ENCODE measurements around the gene SEMA3F. TPM values are rescaled to one million over a fixed set of nuclear protein-coding genes. Genes with fewer than 3 reads are reported as not detected.

SEMA3F gene

DNA sequence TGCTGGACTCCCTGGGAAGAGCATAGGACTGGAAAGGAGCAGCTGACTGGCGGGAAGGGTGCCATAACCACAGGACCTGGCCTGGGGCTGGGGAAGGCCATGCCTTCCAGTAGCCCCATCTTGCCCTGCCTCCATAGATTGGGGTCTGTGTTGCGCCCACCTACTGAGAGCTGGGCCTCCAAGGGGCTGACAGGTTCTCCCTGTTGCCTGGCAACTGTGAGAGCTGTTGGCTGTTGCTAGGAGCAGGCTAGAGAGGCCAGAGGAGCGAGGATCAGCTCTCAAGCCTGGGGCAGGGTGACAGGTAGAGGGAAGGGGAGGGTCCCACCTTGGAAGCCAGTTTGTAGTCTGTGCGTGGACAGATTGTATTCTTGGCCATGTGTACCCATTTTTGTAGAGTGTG lies 78.1 kb downstream of the SEMA3F start:
- Histone ChIP-seq H3K4me1 (ENCODE audit: control insufficient read depth, insufficient read depth, low read length) (peaks cover 9% of the 10 kb centered on the region), H3K36me3 (ENCODE audit: insufficient read depth, low read length) (no peaks in the 10 kb centered on the region), H3K9me3 (replicated peaks; ENCODE audit: low read length) (no peaks in the 10 kb centered on the region), H3K9ac (ENCODE audit: low read depth, low read length) (no peak overlapping the region), H3K4me2 (ENCODE audit: low read length) (no peak overlapping the region), H3K27me3 (ENCODE audit: control insufficient read depth, insufficient read depth, low read length) (no peaks in the 10 kb centered on the region), H3K4me3 (ENCODE audit: low read length) (no peak overlapping the region)

DNA sequence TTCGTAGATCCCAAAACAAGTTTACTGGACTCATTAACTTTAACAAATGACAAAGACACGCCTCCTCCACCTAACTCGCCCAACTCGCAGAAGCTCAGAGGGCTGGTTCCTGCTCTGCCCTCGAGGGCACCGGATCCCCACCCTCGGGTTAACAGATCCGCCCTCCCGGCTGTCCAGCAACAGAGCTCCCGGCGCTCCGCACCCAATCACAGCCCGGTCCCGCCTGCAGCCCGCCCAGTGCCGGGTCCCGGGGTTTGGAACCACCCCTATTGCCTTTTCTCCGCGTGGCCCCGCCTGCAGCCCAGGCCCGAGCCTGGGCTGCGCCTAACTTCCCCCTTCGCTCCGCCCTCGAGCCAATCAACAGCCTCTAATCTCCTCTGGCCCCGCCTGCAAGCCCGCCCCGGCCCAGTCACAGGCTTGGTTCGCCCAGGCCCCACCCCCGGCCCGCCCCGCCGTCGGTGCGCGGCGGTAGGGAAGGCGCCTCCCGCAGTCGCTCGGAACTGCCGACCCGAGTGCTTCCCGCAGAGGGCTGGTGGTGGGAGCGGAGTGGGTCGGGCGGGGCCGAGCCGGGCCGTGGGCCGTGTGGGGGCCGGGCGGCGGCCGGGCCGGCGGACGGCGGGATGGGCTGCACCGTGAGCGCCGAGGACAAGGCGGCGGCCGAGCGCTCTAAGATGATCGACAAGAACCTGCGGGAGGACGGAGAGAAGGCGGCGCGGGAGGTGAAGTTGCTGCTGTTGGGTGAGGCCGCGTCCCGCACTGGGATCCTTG lies 80.8 kb downstream of the SEMA3F start, which contains the start of gene GNAI2:
Gene GNAI2, plus strand, starts transcription at position 489 of the 768 bp plus-strand sequence. Its CDS starts 132 bp downstream, at position 621.
- peaks cover 12% of the 10 kb centered on the region for H3K36me3 ChIP-seq (ENCODE audit: insufficient read depth, low read length)
- H3K4me2 ChIP-seq (ENCODE audit: low read length) = peak within 1 kb of the TSS; percentile 98
- no peaks in the 10 kb centered on the region for H3K27me3 ChIP-seq (ENCODE audit: control insufficient read depth, insufficient read depth, low read length)
- peaks cover 18% of the 10 kb centered on the region for H3K4me1 ChIP-seq (ENCODE audit: control insufficient read depth, insufficient read depth, low read length)
- H3K9me3 ChIP-seq (replicated peaks; ENCODE audit: low read length) = no peaks in the 10 kb centered on the region
- peak within 1 kb of the TSS; percentile 82 for H3K4me3 ChIP-seq (ENCODE audit: low read length)
- H3K9ac ChIP-seq (ENCODE audit: low read depth, low read length) = peak within 1 kb of the TSS; percentile 92

DNA sequence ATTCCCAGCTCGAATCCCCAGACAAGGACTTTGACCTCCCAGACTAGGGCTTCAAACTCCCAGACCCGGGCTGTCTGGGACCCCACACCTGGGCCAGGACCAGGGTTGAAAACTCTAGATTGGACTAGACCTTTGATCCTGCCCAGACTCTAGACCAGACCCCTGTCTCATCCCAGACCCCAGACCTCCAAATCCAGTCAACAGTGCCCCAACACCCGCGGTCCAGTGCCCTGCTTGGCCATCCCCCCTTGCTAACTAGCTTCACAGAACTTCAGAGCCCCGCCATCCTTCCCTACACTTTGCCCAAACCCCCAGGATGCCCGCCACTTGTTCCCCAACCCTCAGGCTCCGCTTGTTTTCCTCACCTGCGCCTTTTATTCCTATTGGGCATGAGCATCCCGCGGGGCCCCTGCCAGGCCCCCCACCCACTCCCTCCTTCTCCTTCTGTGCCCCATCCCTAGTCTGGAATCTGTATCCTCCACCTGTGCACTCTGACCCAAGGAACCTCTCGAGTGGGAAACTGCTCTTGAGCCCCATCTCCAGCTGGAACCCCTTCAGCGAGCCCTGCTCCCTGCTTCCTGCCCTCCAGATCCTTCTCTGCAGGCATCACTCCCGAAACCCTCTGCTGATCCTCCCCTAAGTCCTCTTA lies 81.5 kb downstream of the SEMA3F start:
- Histone ChIP-seq H3K4me2 (ENCODE audit: low read length) (peak overlapping the region; percentile 98), H3K27me3 (ENCODE audit: control insufficient read depth, insufficient read depth, low read length) (no peaks in the 10 kb centered on the region), H3K4me3 (ENCODE audit: low read length) (peak overlapping the region; percentile 82), H3K9me3 (replicated peaks; ENCODE audit: low read length) (no peaks in the 10 kb centered on the region), H3K4me1 (ENCODE audit: control insufficient read depth, insufficient read depth, low read length) (peaks cover 23% of the 10 kb centered on the region), H3K9ac (ENCODE audit: low read depth, low read length) (peak overlapping the region; percentile 92), H3K36me3 (ENCODE audit: insufficient read depth, low read length) (peaks cover 12% of the 10 kb centered on the region)

DNA sequence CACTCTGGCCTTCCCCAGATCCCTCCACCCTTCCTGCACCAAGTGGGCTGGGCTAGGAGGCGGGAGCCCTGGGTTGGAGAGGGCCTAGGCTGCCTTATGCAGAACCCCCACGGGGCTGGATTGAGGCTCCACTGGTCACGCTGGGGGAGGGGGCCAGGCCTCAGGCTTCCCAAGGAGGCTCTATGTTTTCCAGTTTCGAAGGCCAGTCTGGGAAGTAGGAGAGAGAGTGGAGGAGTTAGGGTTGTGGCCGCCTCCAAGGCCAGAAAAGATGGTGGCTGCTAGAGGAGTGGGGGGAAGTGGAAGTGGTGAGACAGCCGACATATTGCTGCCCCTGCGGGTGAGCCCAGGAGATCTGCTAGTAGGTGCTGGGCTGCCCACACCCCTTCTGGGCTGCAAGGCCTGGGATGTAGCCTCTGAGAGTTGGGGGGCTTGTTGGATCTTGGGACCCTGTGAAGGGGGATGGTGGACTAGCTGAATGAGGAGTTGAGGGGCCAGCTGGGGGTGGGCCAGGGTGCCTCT lies 82.1 kb downstream of the SEMA3F start:
- peak overlapping the region; percentile 82 for H3K4me3 ChIP-seq (ENCODE audit: low read length)
- H3K9me3 ChIP-seq (replicated peaks; ENCODE audit: low read length) = no peaks in the 10 kb centered on the region
- H3K4me1 ChIP-seq (ENCODE audit: control insufficient read depth, insufficient read depth, low read length) = peaks cover 28% of the 10 kb centered on the region
- no peaks in the 10 kb centered on the region for H3K27me3 ChIP-seq (ENCODE audit: control insufficient read depth, insufficient read depth, low read length)
- H3K9ac ChIP-seq (ENCODE audit: low read depth, low read length) = peak overlapping the region; percentile 92
- H3K36me3 ChIP-seq (ENCODE audit: insufficient read depth, low read length) = peaks cover 14% of the 10 kb centered on the region
- peak overlapping the region; percentile 98 for H3K4me2 ChIP-seq (ENCODE audit: low read length)

DNA sequence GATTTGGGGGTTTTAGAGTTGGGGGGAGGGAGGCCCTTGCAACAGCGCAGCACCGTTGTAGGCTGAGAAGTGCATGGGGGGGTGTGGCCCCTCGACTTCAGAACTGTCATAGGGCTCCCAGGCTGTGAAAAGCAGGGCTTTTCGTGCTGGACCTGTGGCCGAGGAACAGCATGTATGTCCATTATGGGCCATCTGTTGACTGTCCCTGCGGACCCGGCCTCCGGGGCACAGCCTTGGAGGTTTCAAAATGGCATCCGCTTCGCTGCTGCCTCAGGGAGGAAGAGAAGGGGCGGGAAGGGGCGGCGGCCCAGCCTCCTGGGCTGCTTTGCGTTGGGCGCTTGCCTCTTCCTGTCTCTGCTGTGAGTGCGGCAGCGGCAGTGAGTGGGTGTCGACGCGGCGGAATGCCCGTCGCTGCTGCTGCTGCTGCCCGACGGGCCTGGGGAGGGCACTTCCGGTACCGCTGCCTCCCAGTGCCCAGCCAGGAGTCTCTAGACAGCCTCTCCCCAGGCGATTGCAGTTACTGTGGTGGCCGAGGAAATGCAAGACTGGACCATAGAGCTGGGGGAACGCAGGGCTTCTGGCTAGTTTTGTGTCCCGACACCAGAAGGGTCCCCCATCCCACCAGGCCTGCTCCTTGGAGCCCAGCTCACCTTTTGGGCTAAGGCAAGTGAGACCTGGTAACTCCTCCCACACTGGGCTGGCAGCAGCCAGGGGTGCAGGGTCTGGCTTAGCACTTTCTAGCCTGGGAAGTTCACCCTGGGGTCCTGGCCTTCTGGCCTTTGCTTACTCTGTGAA lies 82.8 kb downstream of the SEMA3F start:
- H3K4me1 ChIP-seq (ENCODE audit: control insufficient read depth, insufficient read depth, low read length) = peaks cover 36% of the 10 kb centered on the region
- no peaks in the 10 kb centered on the region for H3K9me3 ChIP-seq (replicated peaks; ENCODE audit: low read length)
- no peaks in the 10 kb centered on the region for H3K27me3 ChIP-seq (ENCODE audit: control insufficient read depth, insufficient read depth, low read length)
- peak overlapping the region; percentile 98 for H3K4me2 ChIP-seq (ENCODE audit: low read length)
- H3K4me3 ChIP-seq (ENCODE audit: low read length) = peak overlapping the region; percentile 82
- H3K9ac ChIP-seq (ENCODE audit: low read depth, low read length) = peak overlapping the region; percentile 92
- H3K36me3 ChIP-seq (ENCODE audit: insufficient read depth, low read length) = peaks cover 14% of the 10 kb centered on the region

DNA sequence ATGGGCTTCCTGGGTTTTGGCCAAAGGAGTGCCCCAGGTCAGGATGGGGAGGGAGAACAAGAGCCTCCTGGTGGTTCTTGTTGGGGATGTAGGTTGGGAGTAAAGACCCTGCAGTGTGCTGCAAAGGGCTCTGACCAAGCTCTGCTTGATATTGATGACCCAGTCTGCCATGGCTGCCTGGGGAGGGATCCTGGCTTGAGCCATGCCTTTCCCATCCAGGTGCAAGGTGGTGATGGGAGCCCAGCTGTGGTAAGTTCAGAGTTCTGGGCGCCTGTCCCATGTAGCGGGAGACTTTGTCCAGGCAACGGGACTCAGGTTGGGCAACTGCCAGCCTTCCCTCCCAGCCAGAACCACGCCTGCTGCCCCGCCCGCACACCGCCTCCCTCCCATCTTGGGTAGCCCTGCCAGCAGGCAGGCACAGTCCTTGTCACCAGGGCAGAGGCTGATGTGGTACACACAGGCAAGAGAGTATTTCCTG lies 83.5 kb downstream of the SEMA3F start:
- H3K4me1 ChIP-seq (ENCODE audit: control insufficient read depth, insufficient read depth, low read length) = peaks cover 42% of the 10 kb centered on the region
- H3K4me3 ChIP-seq (ENCODE audit: low read length) = peak overlapping the region; percentile 82
- H3K9me3 ChIP-seq (replicated peaks; ENCODE audit: low read length) = no peaks in the 10 kb centered on the region
- no peaks in the 10 kb centered on the region for H3K27me3 ChIP-seq (ENCODE audit: control insufficient read depth, insufficient read depth, low read length)
- H3K9ac ChIP-seq (ENCODE audit: low read depth, low read length) = peak overlapping the region; percentile 92
- peaks cover 17% of the 10 kb centered on the region for H3K36me3 ChIP-seq (ENCODE audit: insufficient read depth, low read length)
- H3K4me2 ChIP-seq (ENCODE audit: low read length) = peak overlapping the region; percentile 98

Small RNAs within 50 kb of the gene (small RNA-seq; reads per million reads assigned to genes)
- gene MIR566 = not detected
- gene MIR5787 = not detected

Measured in skeletal muscle satellite cell (primary cell).